Measurements from ENCODE around the gene MIAT. TPM values are rescaled to one million over a fixed set of nuclear protein-coding genes. Genes with fewer than 3 reads are reported as not detected.

The MIAT gene
- total RNA-seq, 1 experiment from 2014 or later = 0.48 TPM

DNA sequence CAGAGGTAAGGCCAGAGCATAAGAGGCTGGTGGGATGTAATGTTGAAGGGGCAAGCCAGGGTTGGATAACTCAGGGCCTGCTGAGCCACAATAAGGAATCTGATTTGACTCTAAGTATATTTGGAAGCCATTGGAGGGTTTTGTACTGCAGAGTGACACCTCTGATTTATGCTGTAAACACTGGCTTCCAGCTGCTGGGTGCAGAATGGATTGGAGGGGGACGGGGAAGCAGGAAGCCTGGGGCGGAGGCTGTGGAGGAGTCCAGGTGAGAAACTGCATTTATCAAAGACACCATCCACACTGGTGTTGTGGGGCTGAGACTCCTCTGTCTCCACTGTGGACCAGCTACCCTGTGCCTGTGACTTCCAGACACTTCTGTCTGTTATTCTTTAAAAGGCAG, 26.8 kb downstream of the MIAT start:
- Histone ChIP-seq H3K36me3 (ENCODE audit: low read depth) (no peaks in the 10 kb centered on the region; the same call in 1 of the 2 replicates), H3K27ac (no peak overlapping the region), H3K79me2 (ENCODE audit: low read depth) (no peaks in the 10 kb centered on the region), H3K4me3 (no peak overlapping the region), H3K9me3 (ENCODE audit: insufficient read depth, low read depth) (no peaks in the 10 kb centered on the region), H2AFZ (no peak overlapping the region), H3K9me2 (ENCODE audit: insufficient read depth) (no peaks in the 10 kb centered on the region), H4K20me1 (ENCODE audit: insufficient read depth) (peaks cover 4% of the 10 kb centered on the region; the same call in 1 of the 2 replicates), H3K4me1 (replicated peaks; ENCODE audit: insufficient read depth) (no peaks in the 10 kb centered on the region), H3K4me2 (no peak overlapping the region), H3F3A (ENCODE audit: insufficient read depth, low read depth) (no peaks in the 10 kb centered on the region), H3K27me3 (ENCODE audit: insufficient read depth, low read depth) (no peaks in the 10 kb centered on the region)
- ChIA-PET CTCF (no interaction called here), POLR2A (ENCODE audit: unreplicated experiment) (no interaction called here)
- no TSS peak for BruUV-seq (replicated peaks)
- intact Hi-C loops (cut with micrococcal nuclease; ENCODE audit: unreplicated experiment) = no loop called here
- TF ChIP-seq, protein P1, sequence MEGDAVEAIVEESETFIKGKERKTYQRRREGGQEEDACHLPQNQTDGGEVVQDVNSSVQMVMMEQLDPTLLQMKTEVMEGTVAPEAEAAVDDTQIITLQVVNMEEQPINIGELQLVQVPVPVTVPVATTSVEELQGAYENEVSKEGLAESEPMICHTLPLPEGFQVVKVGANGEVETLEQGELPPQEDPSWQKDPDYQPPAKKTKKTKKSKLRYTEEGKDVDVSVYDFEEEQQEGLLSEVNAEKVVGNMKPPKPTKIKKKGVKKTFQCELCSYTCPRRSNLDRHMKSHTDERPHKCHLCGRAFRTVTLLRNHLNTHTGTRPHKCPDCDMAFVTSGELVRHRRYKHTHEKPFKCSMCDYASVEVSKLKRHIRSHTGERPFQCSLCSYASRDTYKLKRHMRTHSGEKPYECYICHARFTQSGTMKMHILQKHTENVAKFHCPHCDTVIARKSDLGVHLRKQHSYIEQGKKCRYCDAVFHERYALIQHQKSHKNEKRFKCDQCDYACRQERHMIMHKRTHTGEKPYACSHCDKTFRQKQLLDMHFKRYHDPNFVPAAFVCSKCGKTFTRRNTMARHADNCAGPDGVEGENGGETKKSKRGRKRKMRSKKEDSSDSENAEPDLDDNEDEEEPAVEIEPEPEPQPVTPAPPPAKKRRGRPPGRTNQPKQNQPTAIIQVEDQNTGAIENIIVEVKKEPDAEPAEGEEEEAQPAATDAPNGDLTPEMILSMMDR (conservative IDR thresholded peaks at IDR 0.05) = no peak
- no peak for TF ChIP-seq EZH2 (IDR thresholded peaks at IDR 0.05; ENCODE audit: low read depth)
- no peak for DNase-seq

DNA sequence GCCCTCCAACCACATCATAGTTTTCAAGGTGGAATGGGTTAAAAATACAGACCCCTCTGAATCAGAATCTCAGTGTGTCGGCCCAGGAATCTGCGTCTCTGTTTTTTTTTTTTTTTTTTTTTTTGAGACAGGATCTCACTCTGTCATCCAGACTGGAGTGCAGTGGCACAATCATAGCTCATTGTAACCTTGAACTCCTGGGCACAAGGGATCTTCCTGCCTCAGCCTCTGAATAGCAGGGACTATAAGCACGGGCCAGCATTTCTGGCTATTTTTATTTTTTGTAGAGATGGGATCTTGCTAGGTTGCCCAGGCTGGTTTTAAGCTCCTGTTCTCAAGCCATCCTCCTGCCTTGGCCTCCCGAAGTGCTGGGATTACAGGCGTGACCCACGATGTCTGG, 28.2 kb downstream of the MIAT start:
- Histone ChIP-seq H4K20me1 (ENCODE audit: insufficient read depth) (no peaks in the 10 kb centered on the region), H3K4me2 (no peak overlapping the region), H3K9me3 (ENCODE audit: insufficient read depth, low read depth) (no peaks in the 10 kb centered on the region), H3K27ac (no peak overlapping the region), H3K4me3 (no peak overlapping the region), H2AFZ (no peak overlapping the region), H3F3A (ENCODE audit: insufficient read depth, low read depth) (no peaks in the 10 kb centered on the region), H3K79me2 (ENCODE audit: low read depth) (no peaks in the 10 kb centered on the region), H3K27me3 (ENCODE audit: insufficient read depth, low read depth) (no peaks in the 10 kb centered on the region), H3K4me1 (replicated peaks; ENCODE audit: insufficient read depth) (no peaks in the 10 kb centered on the region), H3K9me2 (ENCODE audit: insufficient read depth) (no peaks in the 10 kb centered on the region), H3K36me3 (ENCODE audit: low read depth) (no peaks in the 10 kb centered on the region; the same call in 1 of the 2 replicates)
- TF ChIP-seq EZH2 (IDR thresholded peaks at IDR 0.05; ENCODE audit: low read depth) = no peak
- TF ChIP-seq, protein P1 (conservative IDR thresholded peaks at IDR 0.05) = no peak
- no peak for DNase-seq
- BruUV-seq (replicated peaks) = no TSS peak
- POLR2A ChIA-PET (ENCODE audit: unreplicated experiment) = no interaction called here
- CTCF ChIA-PET = interaction anchor here (0.7 kb wide), 1 partner anchor 1202 kb away, joined by 12 read pairs; no protein-coding TSS in a partner anchor
- intact Hi-C loops (cut with micrococcal nuclease; ENCODE audit: unreplicated experiment) = no loop called here

DNA sequence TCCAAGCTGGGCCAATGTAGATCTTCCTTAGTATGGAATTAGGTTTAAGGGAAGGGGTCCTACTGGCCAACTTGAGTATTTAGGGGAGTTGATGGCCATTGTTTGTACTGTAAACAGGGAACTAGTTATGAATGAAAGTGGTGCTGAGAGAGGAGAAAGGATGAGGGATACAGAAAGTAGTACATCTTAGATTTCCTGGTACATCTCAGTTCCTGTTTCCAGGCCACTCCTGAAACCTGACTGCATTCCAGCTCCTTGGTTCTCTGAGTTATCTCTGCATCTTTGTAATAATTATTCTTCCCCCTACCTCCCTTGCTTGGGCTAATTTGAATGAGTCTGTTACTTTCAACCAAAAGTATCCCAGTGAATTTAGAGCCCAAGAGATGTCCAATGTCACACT, 30.1 kb downstream of the MIAT start:
- Histone ChIP-seq H2AFZ (no peak overlapping the region), H3K27ac (no peak overlapping the region), H3K9me2 (ENCODE audit: insufficient read depth) (no peaks in the 10 kb centered on the region), H3K4me2 (no peak overlapping the region), H3K27me3 (ENCODE audit: insufficient read depth, low read depth) (no peaks in the 10 kb centered on the region), H3K9me3 (ENCODE audit: insufficient read depth, low read depth) (no peaks in the 10 kb centered on the region), H4K20me1 (ENCODE audit: insufficient read depth) (no peaks in the 10 kb centered on the region), H3K4me3 (no peak overlapping the region), H3K79me2 (ENCODE audit: low read depth) (no peaks in the 10 kb centered on the region), H3K36me3 (ENCODE audit: low read depth) (no peaks in the 10 kb centered on the region; the same call in 1 of the 2 replicates), H3F3A (ENCODE audit: insufficient read depth, low read depth) (no peaks in the 10 kb centered on the region), H3K4me1 (replicated peaks; ENCODE audit: insufficient read depth) (no peaks in the 10 kb centered on the region)
- TF ChIP-seq, protein P1 (conservative IDR thresholded peaks at IDR 0.05) = no peak
- TF ChIP-seq EZH2 (IDR thresholded peaks at IDR 0.05; ENCODE audit: low read depth) = no peak
- intact Hi-C loops (cut with micrococcal nuclease; ENCODE audit: unreplicated experiment) = no loop called here
- DNase-seq = no peak
- POLR2A ChIA-PET (ENCODE audit: unreplicated experiment) = no interaction called here
- BruUV-seq (replicated peaks) = no TSS peak
- CTCF ChIA-PET = no interaction called here
